Tibial nerve (tissue), 4 donors: ENCODE data around the gene LLGL1. TPM values are rescaled to one million over a fixed set of nuclear protein-coding genes. Genes with fewer than 3 reads are reported as not detected.

ENCODE experiments used
- DNase-seq, 2 donors: peaks; one replicate each; pipeline ENCODE4 v3.0.0-alpha.2; 2019; ENCODE audit warnings: low spot score in 2 of 2
- H3K27ac ChIP-seq, 4 donors: fragments of 200-600 bp; sonication (generic) in 3 of 4; one replicate each; pipeline ENCODE4 v1.5.1; 2017 to 2019; ENCODE audit warnings: mild to moderate bottlenecking in 1 of 4
- H3K27me3 ChIP-seq, 2 donors: fragments of 200-600 bp; sonication (generic) in 1 of 2; one replicate each; pipeline versions ENCODE4 v1.5.1 to v1.6.0; 2017 to 2019
- H3K36me3 ChIP-seq, 3 donors: fragments of 200-600 bp; sonication (generic); one replicate each; pipeline ENCODE4 v1.5.1; 2018 to 2019
- H3K4me1 ChIP-seq, 4 donors: fragments of 200-600 bp; sonication (generic) in 3 of 4; one replicate each; pipeline ENCODE4 v1.5.1; 2017 to 2019
- H3K4me3 ChIP-seq, 4 donors: fragments of 200-600 bp; sonication (generic) in 3 of 4; one replicate each; pipeline ENCODE4 v1.5.1; 2017 to 2019; ENCODE audit warnings: mild to moderate bottlenecking in 1 of 4, moderate library complexity in 1 of 4
- H3K9me3 ChIP-seq, 4 donors: fragments of 200-600 bp; sonication (generic) in 3 of 4; one replicate each; pipeline ENCODE4 v1.5.1; 2017 to 2019
- EP300 ChIP-seq, 2 donors: sonication (generic); formaldehyde crosslinking; IDR thresholded peaks; one replicate each; pipeline ENCODE4 v1.6.1; 2017; ENCODE audit warnings: antibody characterized with exemption in 2 of 2, mild to moderate bottlenecking in 1 of 2
- POLR2A ChIP-seq, 2 donors: fragments of 450-650 bp; IDR thresholded peaks; one replicate each; pipeline ENCODE4 v1.6.1; 2017; ENCODE audit warnings: antibody characterized with exemption in 2 of 2, mild to moderate bottlenecking in 2 of 2, moderate library complexity in 2 of 2
- WGBS, 2 donors: methylation state at CpG; one replicate each; pipeline ENCODE4 v1.1.5; 2018; 5-methylcytosine and 5-hydroxymethylcytosine counted together
- total RNA-seq, 4 donors: library from RNA; depleted of rRNA; stranded (reverse); fragments of >200 nt; gene quantifications; one replicate each; pipeline ENCODE4 v1.1.0, GENCODE V29; 2016
- TF ChIP-seq, protein P1 (sequence below), 5 experiments: fragments of 200-600 bp in 3 of 5; fragments of 450-650 bp in 2 of 5; sonication (generic) in 3 of 5; IDR thresholded peaks; one replicate each; pipeline ENCODE4 v1.5.1; 2016 to 2019; ENCODE audit warnings: antibody characterized with exemption in 5 of 5, mild to moderate bottlenecking in 3 of 5, moderate library complexity in 2 of 5

LLGL1 gene
- total RNA-seq, 4 donors from 2014 or later = 20.9 to 30.2 (median 27.9) TPM

DNA sequence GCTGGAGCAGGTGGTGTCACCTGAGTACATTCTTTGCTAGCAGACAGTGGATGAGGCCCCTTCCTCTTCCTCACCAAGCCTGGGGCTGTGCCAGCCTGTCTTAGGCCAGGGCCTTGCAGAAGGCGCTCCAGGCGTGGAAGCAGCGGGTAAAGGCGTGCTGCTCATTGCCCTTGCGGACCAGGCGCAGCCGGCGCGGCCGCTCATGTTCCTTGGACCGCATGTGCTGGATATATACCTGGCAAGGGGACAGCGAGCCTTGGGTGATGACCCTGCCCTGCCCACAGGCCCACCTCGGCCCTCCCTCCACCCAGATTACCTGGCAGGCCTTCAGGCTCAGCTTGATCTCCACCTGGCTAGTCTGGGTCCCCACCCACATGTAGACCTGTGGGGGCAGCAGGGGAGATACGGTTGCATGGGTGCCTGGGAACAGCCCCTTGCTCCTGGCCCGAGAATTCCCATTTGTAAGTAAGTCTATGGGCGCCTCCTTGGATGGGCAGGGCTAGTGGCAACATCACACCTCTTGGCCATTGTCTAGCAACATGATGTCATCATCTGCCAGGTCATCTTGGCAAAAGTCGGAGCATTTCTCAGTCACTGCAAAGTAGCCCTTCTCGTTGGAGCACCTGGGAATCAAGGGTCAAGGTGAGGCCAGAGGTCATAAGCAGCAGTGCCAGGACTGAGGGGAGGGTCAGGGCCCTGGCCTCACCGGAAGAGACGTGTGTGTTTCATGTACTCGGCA, 19.8 kb downstream of the LLGL1 start:
- Histone ChIP-seq H3K9me3 (no peaks in the 10 kb centered on the region), H3K27me3 (no peaks in the 10 kb centered on the region), H3K4me1 (peaks cover 0 to 27% (median 0%) of the 10 kb centered on the region in 4 donors), H3K4me3 (no peak overlapping the region), H3K27ac (no peak overlapping the region), H3K36me3 (peaks cover 0 to 100% (median 17%) of the 10 kb centered on the region in 3 donors)
- TF ChIP-seq, protein P1, sequence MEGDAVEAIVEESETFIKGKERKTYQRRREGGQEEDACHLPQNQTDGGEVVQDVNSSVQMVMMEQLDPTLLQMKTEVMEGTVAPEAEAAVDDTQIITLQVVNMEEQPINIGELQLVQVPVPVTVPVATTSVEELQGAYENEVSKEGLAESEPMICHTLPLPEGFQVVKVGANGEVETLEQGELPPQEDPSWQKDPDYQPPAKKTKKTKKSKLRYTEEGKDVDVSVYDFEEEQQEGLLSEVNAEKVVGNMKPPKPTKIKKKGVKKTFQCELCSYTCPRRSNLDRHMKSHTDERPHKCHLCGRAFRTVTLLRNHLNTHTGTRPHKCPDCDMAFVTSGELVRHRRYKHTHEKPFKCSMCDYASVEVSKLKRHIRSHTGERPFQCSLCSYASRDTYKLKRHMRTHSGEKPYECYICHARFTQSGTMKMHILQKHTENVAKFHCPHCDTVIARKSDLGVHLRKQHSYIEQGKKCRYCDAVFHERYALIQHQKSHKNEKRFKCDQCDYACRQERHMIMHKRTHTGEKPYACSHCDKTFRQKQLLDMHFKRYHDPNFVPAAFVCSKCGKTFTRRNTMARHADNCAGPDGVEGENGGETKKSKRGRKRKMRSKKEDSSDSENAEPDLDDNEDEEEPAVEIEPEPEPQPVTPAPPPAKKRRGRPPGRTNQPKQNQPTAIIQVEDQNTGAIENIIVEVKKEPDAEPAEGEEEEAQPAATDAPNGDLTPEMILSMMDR (IDR thresholded peaks at IDR 0.05) = no peak
- no peak for TF ChIP-seq EP300 (IDR thresholded peaks at IDR 0.05)
- no peak for TF ChIP-seq POLR2A (IDR thresholded peaks at IDR 0.05)
- no peak for DNase-seq
- WGBS, 2 donors = 81 to 88% methylated on average over 14 to 15 of the region's 21 CpGs

DNA sequence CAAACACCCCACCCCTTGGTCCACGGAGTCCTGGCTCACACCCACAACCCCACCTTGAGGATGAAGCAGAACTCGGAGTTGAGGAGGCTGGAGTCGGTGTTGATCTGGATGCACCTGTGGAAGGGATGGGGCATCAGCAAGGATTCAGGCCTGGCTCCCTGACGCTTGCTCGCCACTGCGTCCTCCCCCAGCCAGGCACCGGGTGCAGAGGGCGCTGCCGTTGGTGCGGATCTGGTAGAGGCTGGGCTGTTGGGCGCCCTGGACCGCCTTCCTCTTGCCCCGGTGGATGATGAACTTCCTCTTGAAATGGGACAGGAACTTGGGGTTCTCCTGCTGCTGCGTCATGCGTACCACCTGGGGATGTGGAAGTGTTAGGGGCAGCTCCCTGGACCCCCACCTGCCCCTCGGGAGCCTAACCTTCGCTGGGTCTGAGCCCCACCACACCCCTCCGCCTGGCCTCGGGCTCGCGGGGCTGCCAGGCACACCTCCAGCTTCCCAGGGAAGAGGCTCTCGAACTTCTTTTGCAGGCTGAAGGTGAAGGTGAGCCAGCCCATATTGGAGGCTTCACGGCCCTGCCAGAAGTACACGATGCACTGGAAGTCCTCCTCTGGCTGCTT, 20.8 kb downstream of the LLGL1 start:
- Histone ChIP-seq H3K27me3 (no peaks in the 10 kb centered on the region), H3K36me3 (peaks cover 0 to 100% (median 23%) of the 10 kb centered on the region in 3 donors), H3K4me1 (peaks cover 0 to 27% (median 0%) of the 10 kb centered on the region in 4 donors), H3K4me3 (no peak overlapping the region), H3K27ac (no peak overlapping the region), H3K9me3 (no peaks in the 10 kb centered on the region)
- WGBS, 2 donors = 87% methylated on average over 13 to 20 of the region's 24 CpGs
- no peak for DNase-seq
- TF ChIP-seq, protein P1 (IDR thresholded peaks at IDR 0.05) = no peak
- no peak for TF ChIP-seq POLR2A (IDR thresholded peaks at IDR 0.05)
- TF ChIP-seq EP300 (IDR thresholded peaks at IDR 0.05) = no peak

GRCh38 chr17:18246880-18247612, 21.6 kb downstream of the LLGL1 start:
- peaks cover 0 to 27% (median 0%) of the 10 kb centered on the region in 4 donors for H3K4me1 ChIP-seq
- H3K36me3 ChIP-seq = peaks cover 0 to 100% (median 29%) of the 10 kb centered on the region in 3 donors
- peak; percentile 30 to 52 for DNase-seq
- peak overlapping the region in 2 of 4 donors; percentile 50 to 62 for H3K27ac ChIP-seq
- TF ChIP-seq POLR2A (IDR thresholded peaks at IDR 0.05) (no peak), EP300 (IDR thresholded peaks at IDR 0.05) (no peak)
- TF ChIP-seq, protein P1 (IDR thresholded peaks at IDR 0.05) = no peak
- H3K4me3 ChIP-seq = no peak overlapping the region
- no peaks in the 10 kb centered on the region for H3K9me3 ChIP-seq
- no peaks in the 10 kb centered on the region for H3K27me3 ChIP-seq
- WGBS, 2 donors = 45 to 63% methylated on average over 17 to 40 of the region's 46 CpGs

DNA sequence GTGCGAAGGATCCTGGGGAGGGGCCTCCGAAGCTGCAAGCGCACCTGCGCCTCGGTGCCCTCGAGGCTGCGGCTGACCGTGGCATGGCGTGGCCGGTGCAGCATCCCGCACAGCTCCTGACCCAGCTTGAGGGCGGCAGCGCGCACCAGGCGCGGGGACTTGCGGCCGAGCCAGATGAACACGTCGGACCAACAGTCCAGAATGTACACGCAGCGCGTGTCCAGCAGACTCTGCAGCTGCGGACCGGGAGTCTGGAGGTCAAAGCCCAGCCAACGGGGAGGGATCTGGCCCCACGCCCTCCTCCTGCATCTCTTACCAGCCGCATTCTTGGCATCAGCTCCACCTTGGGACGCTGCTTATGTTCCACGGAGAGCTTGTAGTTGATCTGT, 22.2 kb downstream of the LLGL1 start:
- TF ChIP-seq, protein P1 (IDR thresholded peaks at IDR 0.05) = no peak
- TF ChIP-seq EP300 (IDR thresholded peaks at IDR 0.05) = no peak
- TF ChIP-seq POLR2A (IDR thresholded peaks at IDR 0.05) = no peak
- Histone ChIP-seq H3K9me3 (no peaks in the 10 kb centered on the region), H3K36me3 (peaks cover 0 to 100% (median 29%) of the 10 kb centered on the region in 3 donors), H3K4me3 (no peak overlapping the region), H3K4me1 (peaks cover 0 to 27% (median 0%) of the 10 kb centered on the region in 4 donors), H3K27me3 (no peaks in the 10 kb centered on the region), H3K27ac (peak overlapping the region in 1 of 4 donors; percentile 62)
- 68 to 79% methylated on average over 29 of the region's 30 CpGs for WGBS, 2 donors
- DNase-seq = no peak
